HEK293 (cell line): ENCODE measurements around the gene BICRAL.

Experiments used
- CTCF ChIA-PET: fragments of 350-600 bp; formaldehyde crosslinking; extraction: SDS; loops from one replicate; lab custom pipeline; 2021; ENCODE audit warnings: antibody characterized with exemption; lab: Yijun Ruan, JAX
- POLR2A ChIA-PET: fragments of 300-600 bp; formaldehyde crosslinking; extraction: SDS; loops from one replicate; lab custom pipeline; 2020; ENCODE audit warnings: antibody characterized with exemption, inconsistent platforms; lab: Yijun Ruan, JAX
- H3K27ac ChIP-seq: fragments of 200-500 bp; sonication (Bioruptor generic); 2 replicates; pipeline ENCODE4 v1.5.1; 2014; ENCODE audit warnings: low read depth, low read length, control low read depth, inconsistent platforms; ENCODE audit errors: extremely low read depth
- H3K36me3 ChIP-seq, 2 experiments: fragments of 200-500 bp in 1 of 2; sonication (Bioruptor generic) in 1 of 2; 1 replicate in 1 of 2; 2 replicates in 1 of 2; pipeline ENCODE4 v1.5.1; 2014 to 2017; ENCODE audit warnings: inconsistent platforms in 2 of 2, low read length in 2 of 2; ENCODE audit not compliant: control insufficient read depth in 2 of 2, insufficient read depth in 1 of 2
- H3K4me1 ChIP-seq: fragments of 200-500 bp; sonication (Bioruptor generic); 2 replicates; pipeline ENCODE4 v1.5.1; 2014; ENCODE audit warnings: mild to moderate bottlenecking, low read length, inconsistent platforms; ENCODE audit not compliant: control insufficient read depth, insufficient read depth
- H3K4me3 ChIP-seq: 2 replicates; pipeline ENCODE4 v1.5.1; 2011; ENCODE audit warnings: low read depth, mild to moderate bottlenecking, control low read depth, low read length, moderate library complexity
- H3K9me3 ChIP-seq: fragments of 200-500 bp; sonication (Bioruptor generic); 2 replicates; pipeline ENCODE4 v1.5.1; 2014; ENCODE audit warnings: low read depth, low read length, inconsistent platforms; ENCODE audit not compliant: control insufficient read depth, insufficient read depth
- HOXD13 ChIP-seq: sonication (generic); formaldehyde crosslinking; IDR thresholded peaks from 2 replicates; pipeline ENCODE4 v1.8.0; 2022; ENCODE audit warnings: missing genetic modification reagents, borderline replicate concordance
- KLF16 ChIP-seq: fragments of 450-650 bp; formaldehyde crosslinking; IDR thresholded peaks from 2 replicates; pipeline ENCODE4 v1.5.1; 2017; ENCODE audit warnings: missing biosample characterization, missing genetic modification characterization
- MEIS1 ChIP-seq: sonication (generic); formaldehyde crosslinking; IDR thresholded peaks from 2 replicates; pipeline ENCODE4 v1.8.1; 2022; ENCODE audit warnings: missing genetic modification reagents, mild to moderate bottlenecking, borderline replicate concordance
- SP7 ChIP-seq: fragments of 450-650 bp; formaldehyde crosslinking; IDR thresholded peaks from 2 replicates; pipeline ENCODE4 v1.5.1; 2016; ENCODE audit warnings: missing biosample characterization, missing genetic modification characterization
- ZFP69B ChIP-seq: fragments of 450-650 bp; formaldehyde crosslinking; IDR thresholded peaks from 2 replicates; pipeline ENCODE4 v1.5.1; 2016; ENCODE audit warnings: missing biosample characterization, missing genetic modification characterization
- ZNF214 ChIP-seq: fragments of 450-650 bp; formaldehyde crosslinking; IDR thresholded peaks from 2 replicates; pipeline ENCODE4 v1.5.1; 2017; ENCODE audit warnings: missing biosample characterization, mild to moderate bottlenecking, missing genetic modification characterization, borderline replicate concordance
- ZNF24 ChIP-seq: fragments of 450-650 bp; formaldehyde crosslinking; IDR thresholded peaks from 2 replicates; pipeline ENCODE4 v1.5.1; 2016; ENCODE audit warnings: missing biosample characterization, missing genetic modification characterization
- ZNF335 ChIP-seq: fragments of 450-650 bp; formaldehyde crosslinking; conservative IDR thresholded peaks from 2 replicates; pipeline ENCODE4 v1.5.1; 2016; ENCODE audit warnings: missing biosample characterization, missing genetic modification characterization
- ZNF548 ChIP-seq: fragments of 450-650 bp; formaldehyde crosslinking; IDR thresholded peaks from 2 replicates; pipeline ENCODE4 v1.5.1; 2016; ENCODE audit warnings: missing biosample characterization, missing genetic modification characterization
- ZNF558 ChIP-seq: fragments of 450-650 bp; formaldehyde crosslinking; IDR thresholded peaks from 2 replicates; pipeline ENCODE4 v1.5.1; 2016; ENCODE audit warnings: missing biosample characterization, missing genetic modification characterization
- ZNF561 ChIP-seq: fragments of 450-650 bp; IDR thresholded peaks from 2 replicates; pipeline ENCODE4 v1.5.1; 2018; ENCODE audit warnings: missing biosample characterization, missing genetic modification characterization, borderline replicate concordance
- ZNF830 ChIP-seq: fragments of 450-650 bp; IDR thresholded peaks from 2 replicates; pipeline ENCODE4 v1.5.0; 2018; ENCODE audit warnings: missing biosample characterization, missing genetic modification characterization, low read depth, mild to moderate bottlenecking, moderate library complexity
- ZNF837 ChIP-seq: fragments of 450-650 bp; formaldehyde crosslinking; IDR thresholded peaks from 2 replicates; pipeline ENCODE4 v1.5.1; 2016; ENCODE audit warnings: missing biosample characterization, missing genetic modification characterization
- TF ChIP-seq, protein P1 (sequence below): fragments of 450-650 bp; formaldehyde crosslinking; IDR thresholded peaks from 2 replicates; pipeline ENCODE4; 2016; ENCODE audit warnings: missing biosample characterization, missing genetic modification characterization
- TF ChIP-seq, protein P2 (sequence below): fragments of 450-650 bp; formaldehyde crosslinking; IDR thresholded peaks from 2 replicates; pipeline ENCODE4 v1.5.0; 2017; ENCODE audit warnings: missing biosample characterization, missing genetic modification characterization, borderline replicate concordance
- TF ChIP-seq, protein P3 (sequence below): fragments of 450-650 bp; formaldehyde crosslinking; IDR thresholded peaks from 2 replicates; pipeline ENCODE4 v1.5.1; 2016; ENCODE audit warnings: missing biosample characterization, missing genetic modification characterization, borderline replicate concordance
- TF ChIP-seq, protein P4 (sequence below): fragments of 450-650 bp; formaldehyde crosslinking; IDR thresholded peaks from 2 replicates; pipeline ENCODE4 v1.5.1; 2016; ENCODE audit warnings: missing biosample characterization, missing genetic modification characterization, low read depth

The BICRAL gene

DNA sequence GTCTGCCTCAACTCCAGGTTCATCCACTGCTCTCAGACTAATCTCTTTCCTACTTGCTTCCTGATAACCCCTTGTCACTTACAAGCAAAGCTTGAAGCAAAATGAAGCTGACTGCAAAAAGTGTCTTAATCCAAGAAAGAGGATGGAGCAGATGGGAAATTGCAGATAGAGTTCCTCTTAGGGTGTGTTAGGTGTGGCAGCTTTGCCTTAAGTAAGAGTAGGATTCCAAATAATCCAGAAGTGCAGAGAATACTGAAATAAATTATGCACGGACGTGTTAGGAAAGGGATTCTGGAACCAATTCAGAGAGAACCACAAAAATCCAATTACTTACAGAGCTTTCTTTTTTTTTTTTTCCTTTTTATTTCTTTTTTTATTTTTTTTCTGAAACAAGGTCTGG lies 91.5 kb downstream of the BICRAL start:
- Histone ChIP-seq H3K27ac (no peak overlapping the region), H3K4me1 (no peaks in the 10 kb centered on the region), H3K36me3 (no peaks in the 10 kb centered on the region), H3K4me3 (no peak overlapping the region)
- CTCF ChIA-PET, result interaction anchor here (0.5 to 1.4 kb wide), 10 partner anchors 11 to 830 kb away, joined by 3 to 6 read pairs (median 4); no protein-coding TSS in a partner anchor
- POLR2A ChIA-PET, result interaction anchor here (0.7 kb wide), 1 partner anchor 92 kb away, joined by 4 read pairs; no protein-coding TSS in a partner anchor
- TF ChIP-seq, protein P1, sequence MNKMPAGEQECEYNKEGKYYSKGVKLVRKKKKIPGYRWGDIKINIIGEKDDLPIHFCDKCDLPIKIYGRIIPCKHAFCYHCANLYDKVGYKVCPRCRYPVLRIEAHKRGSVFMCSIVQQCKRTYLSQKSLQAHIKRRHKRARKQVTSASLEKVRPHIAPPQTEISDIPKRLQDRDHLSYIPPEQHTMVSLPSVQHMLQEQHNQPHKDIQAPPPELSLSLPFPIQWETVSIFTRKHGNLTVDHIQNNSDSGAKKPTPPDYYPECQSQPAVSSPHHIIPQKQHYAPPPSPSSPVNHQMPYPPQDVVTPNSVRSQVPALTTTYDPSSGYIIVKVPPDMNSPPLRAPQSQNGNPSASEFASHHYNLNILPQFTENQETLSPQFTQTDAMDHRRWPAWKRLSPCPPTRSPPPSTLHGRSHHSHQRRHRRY, result no peak
- TF ChIP-seq KLF16 (tag by site-specific recombination), result no peak
- no peak for TF ChIP-seq ZFP69B (tag by site-specific recombination)
- TF ChIP-seq, protein P2, sequence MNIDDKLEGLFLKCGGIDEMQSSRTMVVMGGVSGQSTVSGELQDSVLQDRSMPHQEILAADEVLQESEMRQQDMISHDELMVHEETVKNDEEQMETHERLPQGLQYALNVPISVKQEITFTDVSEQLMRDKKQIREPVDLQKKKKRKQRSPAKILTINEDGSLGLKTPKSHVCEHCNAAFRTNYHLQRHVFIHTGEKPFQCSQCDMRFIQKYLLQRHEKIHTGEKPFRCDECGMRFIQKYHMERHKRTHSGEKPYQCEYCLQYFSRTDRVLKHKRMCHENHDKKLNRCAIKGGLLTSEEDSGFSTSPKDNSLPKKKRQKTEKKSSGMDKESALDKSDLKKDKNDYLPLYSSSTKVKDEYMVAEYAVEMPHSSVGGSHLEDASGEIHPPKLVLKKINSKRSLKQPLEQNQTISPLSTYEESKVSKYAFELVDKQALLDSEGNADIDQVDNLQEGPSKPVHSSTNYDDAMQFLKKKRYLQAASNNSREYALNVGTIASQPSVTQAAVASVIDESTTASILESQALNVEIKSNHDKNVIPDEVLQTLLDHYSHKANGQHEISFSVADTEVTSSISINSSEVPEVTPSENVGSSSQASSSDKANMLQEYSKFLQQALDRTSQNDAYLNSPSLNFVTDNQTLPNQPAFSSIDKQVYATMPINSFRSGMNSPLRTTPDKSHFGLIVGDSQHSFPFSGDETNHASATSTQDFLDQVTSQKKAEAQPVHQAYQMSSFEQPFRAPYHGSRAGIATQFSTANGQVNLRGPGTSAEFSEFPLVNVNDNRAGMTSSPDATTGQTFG (tag by site-specific recombination), result no peak
- no peak for TF ChIP-seq ZNF24
- TF ChIP-seq ZNF837 (tag by site-specific recombination), result no peak
- TF ChIP-seq, all 188 proteins: peak for 0
- no peaks in the 10 kb centered on the region for H3K9me3 ChIP-seq

DNA sequence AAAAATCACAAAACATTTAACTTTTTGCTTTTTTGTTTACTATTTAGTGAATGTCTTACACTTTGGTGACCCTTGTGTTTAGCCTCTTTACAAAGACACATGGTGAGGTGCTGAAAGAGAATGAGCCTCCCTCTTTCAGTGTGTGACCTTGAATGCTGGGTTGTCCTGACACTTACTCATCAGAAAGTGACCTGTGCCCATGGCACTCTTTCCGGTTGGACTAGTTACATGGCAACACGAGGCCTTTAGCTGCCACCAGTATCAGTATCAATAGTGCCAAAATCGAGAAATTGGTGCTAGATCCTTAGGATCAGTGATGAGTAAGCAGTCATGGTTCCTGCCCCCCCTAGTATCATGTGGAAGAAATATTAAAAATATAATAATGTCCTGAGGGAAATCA lies 95.8 kb downstream of the BICRAL start:
- CTCF ChIA-PET, result interaction anchor here (0.6 to 6.2 kb wide), 31 partner anchors 13 to 955 kb away, joined by 3 to 79 read pairs (median 4); a partner anchor contains a TSS
- no peak overlapping the region for H3K4me3 ChIP-seq
- no peaks in the 10 kb centered on the region for H3K4me1 ChIP-seq
- POLR2A ChIA-PET, result interaction anchor here (5.8 kb wide), 1 partner anchor 13 kb away, joined by 87 read pairs; a partner anchor contains a TSS
- TF ChIP-seq ZNF558 (no peak), ZNF214 (tag by site-specific recombination) (no peak), MEIS1 (CRISPR knock-in tag) (no peak), SP7 (tag by site-specific recombination) (no peak), ZNF561 (tag by site-specific recombination) (no peak), ZNF830 (no peak), ZNF335 (tag by site-specific recombination) (no peak), HOXD13 (no peak), ZNF548 (tag by site-specific recombination) (no peak)
- TF ChIP-seq, protein P3, sequence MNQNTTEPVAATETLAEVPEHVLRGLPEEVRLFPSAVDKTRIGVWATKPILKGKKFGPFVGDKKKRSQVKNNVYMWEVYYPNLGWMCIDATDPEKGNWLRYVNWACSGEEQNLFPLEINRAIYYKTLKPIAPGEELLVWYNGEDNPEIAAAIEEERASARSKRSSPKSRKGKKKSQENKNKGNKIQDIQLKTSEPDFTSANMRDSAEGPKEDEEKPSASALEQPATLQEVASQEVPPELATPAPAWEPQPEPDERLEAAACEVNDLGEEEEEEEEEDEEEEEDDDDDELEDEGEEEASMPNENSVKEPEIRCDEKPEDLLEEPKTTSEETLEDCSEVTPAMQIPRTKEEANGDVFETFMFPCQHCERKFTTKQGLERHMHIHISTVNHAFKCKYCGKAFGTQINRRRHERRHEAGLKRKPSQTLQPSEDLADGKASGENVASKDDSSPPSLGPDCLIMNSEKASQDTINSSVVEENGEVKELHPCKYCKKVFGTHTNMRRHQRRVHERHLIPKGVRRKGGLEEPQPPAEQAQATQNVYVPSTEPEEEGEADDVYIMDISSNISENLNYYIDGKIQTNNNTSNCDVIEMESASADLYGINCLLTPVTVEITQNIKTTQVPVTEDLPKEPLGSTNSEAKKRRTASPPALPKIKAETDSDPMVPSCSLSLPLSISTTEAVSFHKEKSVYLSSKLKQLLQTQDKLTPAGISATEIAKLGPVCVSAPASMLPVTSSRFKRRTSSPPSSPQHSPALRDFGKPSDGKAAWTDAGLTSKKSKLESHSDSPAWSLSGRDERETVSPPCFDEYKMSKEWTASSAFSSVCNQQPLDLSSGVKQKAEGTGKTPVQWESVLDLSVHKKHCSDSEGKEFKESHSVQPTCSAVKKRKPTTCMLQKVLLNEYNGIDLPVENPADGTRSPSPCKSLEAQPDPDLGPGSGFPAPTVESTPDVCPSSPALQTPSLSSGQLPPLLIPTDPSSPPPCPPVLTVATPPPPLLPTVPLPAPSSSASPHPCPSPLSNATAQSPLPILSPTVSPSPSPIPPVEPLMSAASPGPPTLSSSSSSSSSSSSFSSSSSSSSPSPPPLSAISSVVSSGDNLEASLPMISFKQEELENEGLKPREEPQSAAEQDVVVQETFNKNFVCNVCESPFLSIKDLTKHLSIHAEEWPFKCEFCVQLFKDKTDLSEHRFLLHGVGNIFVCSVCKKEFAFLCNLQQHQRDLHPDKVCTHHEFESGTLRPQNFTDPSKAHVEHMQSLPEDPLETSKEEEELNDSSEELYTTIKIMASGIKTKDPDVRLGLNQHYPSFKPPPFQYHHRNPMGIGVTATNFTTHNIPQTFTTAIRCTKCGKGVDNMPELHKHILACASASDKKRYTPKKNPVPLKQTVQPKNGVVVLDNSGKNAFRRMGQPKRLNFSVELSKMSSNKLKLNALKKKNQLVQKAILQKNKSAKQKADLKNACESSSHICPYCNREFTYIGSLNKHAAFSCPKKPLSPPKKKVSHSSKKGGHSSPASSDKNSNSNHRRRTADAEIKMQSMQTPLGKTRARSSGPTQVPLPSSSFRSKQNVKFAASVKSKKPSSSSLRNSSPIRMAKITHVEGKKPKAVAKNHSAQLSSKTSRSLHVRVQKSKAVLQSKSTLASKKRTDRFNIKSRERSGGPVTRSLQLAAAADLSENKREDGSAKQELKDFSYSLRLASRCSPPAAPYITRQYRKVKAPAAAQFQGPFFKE (tag by site-specific recombination), result no peak
- TF ChIP-seq, protein P4, sequence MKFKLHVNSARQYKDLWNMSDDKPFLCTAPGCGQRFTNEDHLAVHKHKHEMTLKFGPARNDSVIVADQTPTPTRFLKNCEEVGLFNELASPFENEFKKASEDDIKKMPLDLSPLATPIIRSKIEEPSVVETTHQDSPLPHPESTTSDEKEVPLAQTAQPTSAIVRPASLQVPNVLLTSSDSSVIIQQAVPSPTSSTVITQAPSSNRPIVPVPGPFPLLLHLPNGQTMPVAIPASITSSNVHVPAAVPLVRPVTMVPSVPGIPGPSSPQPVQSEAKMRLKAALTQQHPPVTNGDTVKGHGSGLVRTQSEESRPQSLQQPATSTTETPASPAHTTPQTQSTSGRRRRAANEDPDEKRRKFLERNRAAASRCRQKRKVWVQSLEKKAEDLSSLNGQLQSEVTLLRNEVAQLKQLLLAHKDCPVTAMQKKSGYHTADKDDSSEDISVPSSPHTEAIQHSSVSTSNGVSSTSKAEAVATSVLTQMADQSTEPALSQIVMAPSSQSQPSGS (tag by site-specific recombination), result no peak
- TF ChIP-seq, protein P1, result no peak
- H3K36me3 ChIP-seq, result peaks cover 16 to 23% of the 10 kb centered on the region in 2 experiments; a peak in 2 of 3 replicates
- H3K9me3 ChIP-seq, result no peaks in the 10 kb centered on the region
- no peak overlapping the region for H3K27ac ChIP-seq
